GM18498 (cell line): Measurements from ENCODE around the gene PYCR2.
"Not testable (repeated sequence)": the region's sequence is repeated elsewhere in the genome, so short reads cannot be mapped to it uniquely, and the experiment has no call there.

Source experiments
- ATAC-seq: cut with Tn5 transposase; IDR thresholded peaks from one replicate; pipeline ENCODE4 v1.9.1; 2021; ENCODE audit warnings: mild to moderate bottlenecking, moderate library complexity; ENCODE audit not compliant: unreplicated experiment

PYCR2 gene

DNA sequence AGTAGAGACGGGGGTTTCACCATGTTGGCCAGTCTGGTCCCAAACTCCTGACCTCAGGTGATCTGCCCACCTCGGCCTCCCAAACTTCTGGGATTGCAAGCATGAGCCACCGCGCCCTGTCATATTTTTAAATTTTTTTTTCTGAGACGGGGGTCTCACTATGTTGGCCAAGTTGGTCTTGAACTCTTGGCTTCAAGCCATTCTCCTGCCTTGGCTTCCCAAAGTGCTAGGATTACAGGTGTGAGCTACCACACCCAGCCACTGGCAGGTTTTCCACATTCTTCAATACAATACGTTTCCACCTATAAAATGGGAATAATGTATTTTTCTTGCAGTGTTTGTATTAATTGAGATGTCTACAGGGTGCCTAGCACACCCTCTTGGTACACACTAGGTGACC, 31.7 kb downstream of the PYCR2 start:
- no peak for ATAC-seq

DNA sequence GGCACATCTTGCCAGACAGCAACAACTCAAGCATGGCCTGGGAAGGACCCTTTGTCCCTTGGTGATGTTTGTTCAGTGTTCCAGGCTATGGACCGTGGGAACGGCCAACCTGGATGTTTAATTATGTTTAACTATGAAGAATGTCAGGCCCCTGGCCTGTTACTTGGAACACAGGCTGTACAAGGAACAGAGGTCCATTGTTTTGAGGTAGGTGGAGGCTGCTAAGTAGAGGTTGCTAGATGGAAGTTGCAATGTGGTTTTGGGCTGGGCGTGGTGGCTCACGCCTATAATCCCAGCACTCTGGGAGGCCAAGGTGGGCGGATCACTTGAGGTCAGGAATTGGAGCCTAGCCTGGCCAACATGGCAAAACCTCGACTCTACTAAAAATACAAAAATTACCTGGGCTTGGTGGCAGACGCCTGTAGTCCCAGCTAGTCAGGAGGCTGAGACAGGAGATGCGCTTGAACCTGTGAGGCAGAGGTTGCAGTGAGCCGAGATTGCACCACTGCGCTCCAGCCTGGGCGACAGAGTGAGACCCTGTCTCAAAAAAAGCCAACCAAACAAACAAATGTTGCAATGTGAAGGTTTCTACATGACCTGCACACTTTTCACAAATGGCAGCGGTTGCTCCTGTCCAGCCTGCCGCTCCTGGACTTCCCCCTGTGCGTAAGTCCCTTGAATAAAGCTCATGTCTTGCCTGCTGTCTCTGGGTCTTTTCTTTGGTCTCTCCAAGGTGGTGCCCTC, 32.6 kb downstream of the PYCR2 start:
- ATAC-seq = no peak

- no peak for ATAC-seq
Observed at GRCh38 chr1:225890346-225891228, 33.5 kb downstream of the PYCR2 start.

DNA sequence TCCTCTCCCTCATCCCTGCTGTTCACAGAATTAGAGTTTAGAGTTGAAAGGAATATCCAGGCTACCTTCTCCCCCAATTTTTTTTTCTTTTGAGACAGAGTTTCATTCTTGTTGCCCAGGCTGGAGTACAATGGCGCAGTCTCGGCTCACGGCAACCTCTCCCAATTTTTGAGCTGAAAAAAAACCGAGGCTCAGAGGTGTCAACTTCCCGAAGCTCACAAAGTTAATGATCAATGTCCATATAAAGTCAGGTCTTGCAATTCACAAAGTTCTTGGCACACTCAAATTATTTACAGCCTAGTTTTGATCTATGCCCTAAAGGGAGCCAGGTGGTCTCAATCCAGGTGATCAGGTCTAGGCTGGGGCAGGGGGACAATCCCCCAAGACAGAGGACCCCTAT, 34.3 kb downstream of the PYCR2 start:
- no peak for ATAC-seq

GRCh38 chr1:225888898-225889601, 35.0 kb downstream of the PYCR2 start, which contains the start of gene LEFTY1:
Gene LEFTY1 (minus strand): TSS chr1:225889146. CDS start chr1:225889066, 80 bp downstream.
- no peak for ATAC-seq

GRCh38 chr1:225888289-225888897, 35.7 kb downstream of the PYCR2 start:
- no peak for ATAC-seq

- ATAC-seq = not testable (repeated sequence)
Observed at GRCh38 chr1:225887554-225888288, 36.3 kb downstream of the PYCR2 start.

- no peak for ATAC-seq
Observed at GRCh38 chr1:225887030-225887314, 37.1 kb downstream of the PYCR2 start.

- no peak for ATAC-seq
Observed at GRCh38 chr1:225886159-225887029, 37.7 kb downstream of the PYCR2 start.

DNA sequence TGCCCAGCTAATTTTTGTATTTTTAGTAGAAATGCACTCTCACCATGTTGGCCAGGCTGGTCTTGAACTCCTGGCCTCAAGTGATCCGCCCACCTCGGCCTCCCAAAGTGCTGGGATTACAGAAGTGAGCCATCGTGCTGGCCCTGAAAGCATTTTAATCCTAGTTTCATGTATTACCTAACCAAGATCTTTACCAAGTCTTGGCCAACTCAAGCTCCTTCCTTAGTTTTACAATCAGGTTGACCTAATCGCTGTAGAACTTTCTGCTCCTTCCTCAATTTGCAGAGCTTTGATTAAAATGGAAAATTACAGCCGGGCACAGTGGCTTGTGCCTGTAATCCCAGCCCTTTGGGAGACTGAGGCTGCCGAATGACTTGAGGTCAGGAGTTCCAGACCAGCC, 38.7 kb downstream of the PYCR2 start:
- no peak for ATAC-seq

DNA sequence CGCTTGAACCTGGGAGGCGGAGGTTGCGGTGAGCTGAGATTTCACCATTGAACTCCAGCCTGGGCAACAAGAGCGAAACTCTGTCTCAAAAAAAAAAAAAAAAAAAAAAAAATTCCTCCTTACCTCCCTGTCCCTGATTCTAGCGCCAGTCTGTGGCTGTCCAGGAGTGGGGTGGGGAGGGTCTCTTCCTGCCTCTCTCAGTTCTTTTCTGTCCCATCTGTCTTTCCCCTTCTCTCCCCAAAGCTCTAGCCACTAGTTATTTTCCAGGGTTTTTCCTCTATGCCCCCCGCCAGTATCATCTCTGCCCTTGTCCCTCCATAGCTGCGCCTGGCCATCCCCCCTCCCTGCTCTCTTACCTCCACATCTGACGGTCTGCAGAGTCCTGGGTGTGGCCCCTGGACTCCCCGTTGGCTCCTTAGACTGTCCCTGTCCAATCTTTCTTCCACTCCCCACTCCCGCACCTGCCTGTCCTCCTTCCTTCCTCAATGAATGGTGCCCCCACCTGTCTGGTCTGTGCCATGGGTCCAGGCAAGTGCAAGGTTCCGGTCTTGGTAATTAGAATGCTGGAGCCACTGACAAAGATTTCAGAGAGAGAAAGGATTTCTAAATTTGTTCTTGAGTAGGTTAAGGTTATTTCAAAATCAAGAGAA, 40.3 kb downstream of the PYCR2 start:
- no peak for ATAC-seq

DNA sequence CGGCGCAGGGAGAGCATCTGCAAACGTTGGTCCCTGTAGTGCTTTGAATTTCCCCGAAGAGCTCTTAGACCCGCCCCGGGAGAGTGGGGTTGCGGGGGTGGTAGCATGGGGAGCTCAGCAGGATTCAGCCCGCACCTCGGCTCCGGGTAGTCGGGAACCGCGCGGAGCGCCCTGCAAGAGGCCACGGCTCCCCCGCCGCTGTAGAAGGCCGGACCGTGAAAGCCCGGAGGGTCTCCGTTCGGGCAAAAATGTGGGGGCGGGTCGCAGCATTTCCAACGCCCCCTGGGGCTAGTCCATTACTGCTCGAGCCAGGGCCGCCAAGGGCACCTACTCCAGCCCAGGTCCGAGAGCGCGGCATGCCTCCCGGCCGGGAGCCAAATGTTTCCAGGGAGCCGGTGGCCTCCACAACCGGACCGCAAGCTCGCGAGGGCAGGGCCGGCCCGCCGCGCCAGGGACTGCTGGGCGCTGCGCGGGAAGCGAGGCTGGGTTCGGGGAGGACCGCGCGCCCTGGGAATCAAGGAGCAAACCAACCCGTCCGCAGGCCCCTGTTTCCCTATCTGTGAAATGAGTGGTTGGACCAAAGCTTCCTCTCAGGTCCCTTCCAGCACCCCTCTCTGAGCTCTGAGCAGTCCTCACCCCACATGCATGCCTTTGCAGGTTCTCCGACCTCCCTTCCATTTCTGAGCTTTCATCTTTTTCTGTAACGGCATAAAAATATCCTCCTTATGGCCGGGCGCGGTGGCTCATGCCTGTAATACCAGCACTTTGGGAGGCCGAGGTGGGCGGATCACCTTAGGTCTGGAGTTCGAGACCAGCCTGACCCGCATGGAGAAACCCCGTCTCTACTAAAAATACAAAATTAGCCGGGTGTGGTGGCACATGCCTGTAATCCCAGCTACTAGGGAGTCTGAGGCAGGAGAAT, 41.1 kb downstream of the PYCR2 start:
- ATAC-seq = peak; percentile 36

- peak; percentile 78 for ATAC-seq
Observed at GRCh38 chr1:225881959-225882693, 41.9 kb downstream of the PYCR2 start, which contains the start of gene TMEM63A. Gene TMEM63A (minus strand): TSS chr1:225882380. CDS start chr1:225877580, 4,800 bp downstream.

GRCh38 chr1:225881081-225881958, 42.7 kb downstream of the PYCR2 start:
- ATAC-seq = no peak

- no peak for ATAC-seq
Observed at GRCh38 chr1:225880636-225881035, 43.4 kb downstream of the PYCR2 start.

DNA sequence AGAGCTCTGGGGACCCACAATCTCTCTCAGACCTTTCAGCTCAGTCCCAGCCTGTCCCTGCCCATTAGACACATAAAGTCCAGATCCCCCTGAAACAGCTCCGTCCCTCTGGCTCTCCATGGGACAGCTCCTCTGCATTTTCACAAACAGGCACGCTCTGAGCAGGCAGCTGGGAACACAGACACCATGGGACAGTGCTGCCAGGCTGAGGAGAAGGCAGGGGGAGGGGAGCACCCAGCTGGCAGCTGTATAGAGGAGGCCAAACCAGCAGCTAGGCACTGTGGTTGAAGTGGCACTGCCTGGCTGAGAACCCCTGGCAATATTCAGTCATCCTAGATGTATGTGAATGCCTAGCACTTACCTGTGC, 43.8 kb downstream of the PYCR2 start:
- no peak for ATAC-seq
